Keratinocyte (primary cell): Measurements from ENCODE around the gene RTL1.

ENCODE experiments used
- CTCF ChIP-seq, 3 experiments: IDR thresholded peaks in 1 of 3; conservative IDR thresholded peaks in 1 of 3; optimal IDR thresholded peaks in 1 of 3; 2 replicates in 2 of 3; 3 replicates in 1 of 3; pipeline versions ENCODE3 to v1.5.1; 2011; ENCODE audit warnings: low read length in 3 of 3, mild to moderate bottlenecking in 3 of 3, moderate library complexity in 2 of 3, control low read depth in 1 of 3, inconsistent platforms in 1 of 3; ENCODE audit not compliant: insufficient read depth in 2 of 3; ENCODE audit errors: extremely low read depth in 1 of 3
- EZH2 ChIP-seq: IDR thresholded peaks from one replicate; pipeline ENCODE4 v1.6.1; 2012; ENCODE audit warnings: inconsistent platforms, mild to moderate bottlenecking, low read length, moderate library complexity

- TF ChIP-seq CTCF (optimal IDR thresholded peaks at IDR 0.05 in 1 of 3, IDR thresholded peaks at IDR 0.05 in 1 of 3, conservative IDR thresholded peaks at IDR 0.05 in 1 of 3; ENCODE audit: extremely low read depth in 1 of 3, insufficient read depth in 2 of 3, low read length in 3 of 3) (no peak), EZH2 (no peak)
Observed at GRCh38 chr14:100950024-100950423, 46.5 kb upstream of the RTL1 start.
